Liver (tissue), 9 donors: ENCODE results near the gene NYAP2. TPM values are rescaled to one million over a fixed set of nuclear protein-coding genes. Genes with fewer than 3 reads are reported as not detected.

ENCODE experiments used
- DNase-seq: peaks from one replicate; pipeline ENCODE4 v3.0.0-alpha.2; 2017; ENCODE audit warnings: low spot score
- H3K27ac ChIP-seq, 2 donors: one replicate each; pipeline ENCODE4 v1.7.0; 2013; ENCODE audit warnings: inconsistent platforms in 2 of 2, low read length in 2 of 2, control low read depth in 1 of 2, low read depth in 1 of 2, mild to moderate bottlenecking in 1 of 2
- H3K27me3 ChIP-seq, 4 donors: one replicate each; pipeline versions ENCODE4 v1.6.1 to v1.7.0; 2013; ENCODE audit warnings: low read length in 3 of 4, inconsistent platforms in 1 of 4, mild to moderate bottlenecking in 1 of 4, moderate library complexity in 1 of 4; ENCODE audit not compliant: control insufficient read depth in 4 of 4, insufficient read depth in 4 of 4
- H3K36me3 ChIP-seq, 4 donors: one replicate each; pipeline versions ENCODE4 v1.6.1 to v1.7.0; 2013; ENCODE audit warnings: low read length in 3 of 4, mild to moderate bottlenecking in 3 of 4, low read depth in 1 of 4, moderate library complexity in 1 of 4; ENCODE audit not compliant: control insufficient read depth in 4 of 4, insufficient read depth in 3 of 4
- H3K4me1 ChIP-seq, 4 donors: one replicate each; pipeline versions ENCODE4 v1.6.1 to v1.7.0; 2013; ENCODE audit warnings: low read length in 3 of 4, mild to moderate bottlenecking in 3 of 4, moderate library complexity in 1 of 4; ENCODE audit not compliant: control insufficient read depth in 4 of 4, insufficient read depth in 4 of 4
- H3K4me3 ChIP-seq, 3 donors: one replicate each; pipeline versions ENCODE4 v1.6.1 to v1.7.0; 2013; ENCODE audit warnings: low read length in 3 of 3, control low read depth in 1 of 3, low read depth in 1 of 3, mild to moderate bottlenecking in 1 of 3
- H3K9ac ChIP-seq, 2 donors: one replicate each; pipeline ENCODE4 v1.7.0; 2013; ENCODE audit warnings: low read length in 2 of 2, mild to moderate bottlenecking in 2 of 2, moderate library complexity in 2 of 2, control low read depth in 1 of 2, low read depth in 1 of 2
- H3K9me3 ChIP-seq, 4 donors: one replicate each; pipeline versions ENCODE4 v1.6.1 to v1.7.0; 2013; ENCODE audit warnings: low read length in 3 of 4; ENCODE audit not compliant: control insufficient read depth in 4 of 4
- EGR1 ChIP-seq, 2 donors: IDR thresholded peaks; 2 replicates each; pipeline ENCODE4 v1.6.1; 2016 to 2018; ENCODE audit warnings: antibody characterized with exemption in 2 of 2, low read depth in 2 of 2
- FOXA1 ChIP-seq: IDR thresholded peaks from 2 replicates; pipeline ENCODE4 v1.6.1; 2016; ENCODE audit warnings: antibody characterized with exemption
- FOXA2 ChIP-seq: IDR thresholded peaks from 2 replicates; pipeline ENCODE4 v1.6.1; 2016; ENCODE audit warnings: antibody characterized with exemption
- GABPA ChIP-seq, 2 donors: IDR thresholded peaks in 1 of 2; conservative IDR thresholded peaks in 1 of 2; 2 replicates each; pipeline ENCODE4 v1.6.1; 2016; ENCODE audit warnings: antibody characterized with exemption in 2 of 2, mild to moderate bottlenecking in 1 of 2, moderate library complexity in 1 of 2
- HNF4A ChIP-seq, 2 donors: conservative IDR thresholded peaks; 2 replicates each; pipeline ENCODE4 v1.6.1; 2016; ENCODE audit warnings: antibody characterized with exemption in 2 of 2, mild to moderate bottlenecking in 2 of 2
- HNF4G ChIP-seq: IDR thresholded peaks from 2 replicates; pipeline ENCODE4 v1.6.1; 2016; ENCODE audit warnings: antibody characterized with exemption
- JUND ChIP-seq, 2 donors: IDR thresholded peaks; 2 replicates each; pipeline ENCODE4 v1.6.1; 2016; ENCODE audit warnings: antibody characterized with exemption in 2 of 2
- NR2F2 ChIP-seq: IDR thresholded peaks from 2 replicates; pipeline ENCODE4 v1.6.1; 2016; ENCODE audit warnings: antibody characterized with exemption
- RAD21 ChIP-seq, 2 donors: IDR thresholded peaks; 2 replicates each; pipeline ENCODE4 v1.6.1; 2016; ENCODE audit warnings: antibody characterized with exemption in 2 of 2, mild to moderate bottlenecking in 2 of 2
- RXRA ChIP-seq, 2 donors: IDR thresholded peaks; 2 replicates each; pipeline ENCODE4 v1.6.1; 2017 to 2018; ENCODE audit warnings: antibody characterized with exemption in 2 of 2, mild to moderate bottlenecking in 1 of 2
- SP1 ChIP-seq: IDR thresholded peaks from 2 replicates; pipeline ENCODE4 v1.6.1; 2018; ENCODE audit warnings: antibody characterized with exemption, mild to moderate bottlenecking
- TAF1 ChIP-seq: conservative IDR thresholded peaks from 2 replicates; pipeline ENCODE4 v1.6.1; 2016; ENCODE audit warnings: antibody characterized with exemption, mild to moderate bottlenecking
- YY1 ChIP-seq: IDR thresholded peaks from 2 replicates; pipeline ENCODE4 v1.6.1; 2016; ENCODE audit warnings: antibody characterized with exemption, mild to moderate bottlenecking
- ZBTB33 ChIP-seq: IDR thresholded peaks from 2 replicates; pipeline ENCODE4 v1.6.1; 2016; ENCODE audit warnings: antibody characterized with exemption
- WGBS: extraction: QIAGEN DNeasy Blood & Tissue Kit; methylation state at CpG from one replicate; pipeline ENCODE4 v1.1.7; 2013; 5-methylcytosine and 5-hydroxymethylcytosine counted together
- polyA plus RNA-seq, 2 donors: library from polyadenylated mRNA; stranded (reverse) in 1 of 2; unstranded in 1 of 2; fragments of 200-250 nt in 1 of 2; fragments of >200 nt in 1 of 2; fragmentation: Nextera tagmentation in 1 of 2; extraction: Ambion mirVana in 1 of 2; gene quantifications; one replicate each; pipeline versions ENCODE4 v1.2.1 to v1.2.3, GENCODE V29; 2013 to 2015
- total RNA-seq, 2 donors: library from RNA; depleted of rRNA; stranded (reverse); fragments of >200 nt; gene quantifications; one replicate each; pipeline ENCODE4 v1.2.3, GENCODE V29; 2014
- TF ChIP-seq, protein P1 (sequence below): fragments of 150-350 bp; IDR thresholded peaks from 2 replicates; pipeline ENCODE4 v1.5.1; 2017; ENCODE audit warnings: improper control_type of control experiment, low read depth, low read length; ENCODE audit not compliant: missing input control
- TF ChIP-seq, protein P2 (sequence below): IDR thresholded peaks from 2 replicates; pipeline ENCODE4 v1.6.1; 2016; ENCODE audit warnings: antibody characterized with exemption
- TF ChIP-seq, protein P3 (sequence below): IDR thresholded peaks from 2 replicates; pipeline ENCODE4 v1.6.1; 2016; ENCODE audit warnings: antibody characterized with exemption, mild to moderate bottlenecking
- TF ChIP-seq, protein P4 (sequence below): IDR thresholded peaks from 2 replicates; pipeline ENCODE4 v1.6.1; 2016; ENCODE audit warnings: antibody characterized with exemption
- donor health status: healthy.
- donor health status: healthy.
- donor health status: healthy.
- donor health status: healthy.
- donor health status: healthy.

Gene NYAP2
- total and polyA plus RNA-seq, 4 donors, result not detected

GRCh38 chr2:225428360-225428759 lies 28.9 kb downstream of the NYAP2 start:
- no peaks in the 10 kb centered on the region for H3K27me3 ChIP-seq
- H3K27ac ChIP-seq, result no peak overlapping the region
- H3K4me3 ChIP-seq, result no peak overlapping the region
- no peaks in the 10 kb centered on the region for H3K4me1 ChIP-seq
- no peaks in the 10 kb centered on the region for H3K9me3 ChIP-seq
- no peak overlapping the region for H3K9ac ChIP-seq
- no peak for TF ChIP-seq RXRA (IDR thresholded peaks at IDR 0.05)
- TF ChIP-seq GABPA (IDR thresholded peaks at IDR 0.05 in 1 of 2, conservative IDR thresholded peaks at IDR 0.05 in 1 of 2), result no peak
- no peak for TF ChIP-seq RAD21 (IDR thresholded peaks at IDR 0.05)
- TF ChIP-seq FOXA2, result no peak
- no peak for TF ChIP-seq ZBTB33
- TF ChIP-seq JUND (IDR thresholded peaks at IDR 0.05), result no peak
- TF ChIP-seq NR2F2, result no peak
- no peak for TF ChIP-seq YY1
- TF ChIP-seq FOXA1, result no peak
- TF ChIP-seq, protein P1, sequence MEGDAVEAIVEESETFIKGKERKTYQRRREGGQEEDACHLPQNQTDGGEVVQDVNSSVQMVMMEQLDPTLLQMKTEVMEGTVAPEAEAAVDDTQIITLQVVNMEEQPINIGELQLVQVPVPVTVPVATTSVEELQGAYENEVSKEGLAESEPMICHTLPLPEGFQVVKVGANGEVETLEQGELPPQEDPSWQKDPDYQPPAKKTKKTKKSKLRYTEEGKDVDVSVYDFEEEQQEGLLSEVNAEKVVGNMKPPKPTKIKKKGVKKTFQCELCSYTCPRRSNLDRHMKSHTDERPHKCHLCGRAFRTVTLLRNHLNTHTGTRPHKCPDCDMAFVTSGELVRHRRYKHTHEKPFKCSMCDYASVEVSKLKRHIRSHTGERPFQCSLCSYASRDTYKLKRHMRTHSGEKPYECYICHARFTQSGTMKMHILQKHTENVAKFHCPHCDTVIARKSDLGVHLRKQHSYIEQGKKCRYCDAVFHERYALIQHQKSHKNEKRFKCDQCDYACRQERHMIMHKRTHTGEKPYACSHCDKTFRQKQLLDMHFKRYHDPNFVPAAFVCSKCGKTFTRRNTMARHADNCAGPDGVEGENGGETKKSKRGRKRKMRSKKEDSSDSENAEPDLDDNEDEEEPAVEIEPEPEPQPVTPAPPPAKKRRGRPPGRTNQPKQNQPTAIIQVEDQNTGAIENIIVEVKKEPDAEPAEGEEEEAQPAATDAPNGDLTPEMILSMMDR, result no peak
- no peak for TF ChIP-seq HNF4A (conservative IDR thresholded peaks at IDR 0.05)
- TF ChIP-seq, protein P2, sequence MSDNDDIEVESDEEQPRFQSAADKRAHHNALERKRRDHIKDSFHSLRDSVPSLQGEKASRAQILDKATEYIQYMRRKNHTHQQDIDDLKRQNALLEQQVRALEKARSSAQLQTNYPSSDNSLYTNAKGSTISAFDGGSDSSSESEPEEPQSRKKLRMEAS, result no peak
- TF ChIP-seq, protein P3, sequence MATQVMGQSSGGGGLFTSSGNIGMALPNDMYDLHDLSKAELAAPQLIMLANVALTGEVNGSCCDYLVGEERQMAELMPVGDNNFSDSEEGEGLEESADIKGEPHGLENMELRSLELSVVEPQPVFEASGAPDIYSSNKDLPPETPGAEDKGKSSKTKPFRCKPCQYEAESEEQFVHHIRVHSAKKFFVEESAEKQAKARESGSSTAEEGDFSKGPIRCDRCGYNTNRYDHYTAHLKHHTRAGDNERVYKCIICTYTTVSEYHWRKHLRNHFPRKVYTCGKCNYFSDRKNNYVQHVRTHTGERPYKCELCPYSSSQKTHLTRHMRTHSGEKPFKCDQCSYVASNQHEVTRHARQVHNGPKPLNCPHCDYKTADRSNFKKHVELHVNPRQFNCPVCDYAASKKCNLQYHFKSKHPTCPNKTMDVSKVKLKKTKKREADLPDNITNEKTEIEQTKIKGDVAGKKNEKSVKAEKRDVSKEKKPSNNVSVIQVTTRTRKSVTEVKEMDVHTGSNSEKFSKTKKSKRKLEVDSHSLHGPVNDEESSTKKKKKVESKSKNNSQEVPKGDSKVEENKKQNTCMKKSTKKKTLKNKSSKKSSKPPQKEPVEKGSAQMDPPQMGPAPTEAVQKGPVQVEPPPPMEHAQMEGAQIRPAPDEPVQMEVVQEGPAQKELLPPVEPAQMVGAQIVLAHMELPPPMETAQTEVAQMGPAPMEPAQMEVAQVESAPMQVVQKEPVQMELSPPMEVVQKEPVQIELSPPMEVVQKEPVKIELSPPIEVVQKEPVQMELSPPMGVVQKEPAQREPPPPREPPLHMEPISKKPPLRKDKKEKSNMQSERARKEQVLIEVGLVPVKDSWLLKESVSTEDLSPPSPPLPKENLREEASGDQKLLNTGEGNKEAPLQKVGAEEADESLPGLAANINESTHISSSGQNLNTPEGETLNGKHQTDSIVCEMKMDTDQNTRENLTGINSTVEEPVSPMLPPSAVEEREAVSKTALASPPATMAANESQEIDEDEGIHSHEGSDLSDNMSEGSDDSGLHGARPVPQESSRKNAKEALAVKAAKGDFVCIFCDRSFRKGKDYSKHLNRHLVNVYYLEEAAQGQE, result no peak
- WGBS, result 16% methylated on average over 1 of the region's 1 CpG
- no peak for DNase-seq
- no peaks in the 10 kb centered on the region for H3K36me3 ChIP-seq

DNA sequence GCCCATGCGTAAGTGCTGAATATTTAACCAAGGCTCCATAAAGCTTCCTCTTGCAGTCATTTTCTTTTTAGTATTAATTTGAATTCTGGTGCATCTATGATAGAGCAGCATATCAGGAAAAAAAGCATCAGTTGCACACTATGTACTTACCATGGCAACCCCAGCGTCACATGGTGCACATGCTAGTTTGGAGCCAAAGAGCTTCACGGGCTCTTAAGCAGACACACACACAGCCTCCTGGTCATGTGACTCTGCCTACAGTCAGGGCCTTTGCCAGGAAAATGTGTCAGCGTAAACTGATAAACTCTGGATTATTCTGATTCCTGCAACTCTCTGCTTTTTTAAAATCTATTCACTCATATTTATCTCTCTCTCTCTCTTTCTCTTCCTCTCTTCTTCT lies 30.2 kb downstream of the NYAP2 start:
- DNase-seq, result no peak
- Histone ChIP-seq H3K9ac (no peak overlapping the region), H3K36me3 (no peaks in the 10 kb centered on the region), H3K27ac (no peak overlapping the region), H3K4me3 (no peak overlapping the region), H3K9me3 (no peaks in the 10 kb centered on the region), H3K27me3 (no peaks in the 10 kb centered on the region), H3K4me1 (no peaks in the 10 kb centered on the region)
- WGBS, result 59% methylated on average over 4 of the region's 4 CpGs
- no peak for TF ChIP-seq TAF1
- no peak for TF ChIP-seq YY1
- TF ChIP-seq, protein P4, sequence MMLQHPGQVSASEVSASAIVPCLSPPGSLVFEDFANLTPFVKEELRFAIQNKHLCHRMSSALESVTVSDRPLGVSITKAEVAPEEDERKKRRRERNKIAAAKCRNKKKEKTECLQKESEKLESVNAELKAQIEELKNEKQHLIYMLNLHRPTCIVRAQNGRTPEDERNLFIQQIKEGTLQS, result no peak
- TF ChIP-seq RAD21 (IDR thresholded peaks at IDR 0.05), result no peak
- no peak for TF ChIP-seq FOXA2
- TF ChIP-seq, protein P3, result no peak
- TF ChIP-seq GABPA (IDR thresholded peaks at IDR 0.05 in 1 of 2, conservative IDR thresholded peaks at IDR 0.05 in 1 of 2), result no peak
- no peak for TF ChIP-seq JUND (IDR thresholded peaks at IDR 0.05)
- TF ChIP-seq HNF4A (conservative IDR thresholded peaks at IDR 0.05), result no peak
- TF ChIP-seq RXRA (IDR thresholded peaks at IDR 0.05), result no peak
- TF ChIP-seq NR2F2, result no peak
- no peak for TF ChIP-seq HNF4G
- TF ChIP-seq EGR1 (IDR thresholded peaks at IDR 0.05; ENCODE audit: low read depth in 2 of 2), result no peak
- TF ChIP-seq SP1, result no peak
- TF ChIP-seq FOXA1, result no peak
- TF ChIP-seq, protein P1, result no peak
